ENCODE results near the gene EFCAB12.

Gene EFCAB12

DNA sequence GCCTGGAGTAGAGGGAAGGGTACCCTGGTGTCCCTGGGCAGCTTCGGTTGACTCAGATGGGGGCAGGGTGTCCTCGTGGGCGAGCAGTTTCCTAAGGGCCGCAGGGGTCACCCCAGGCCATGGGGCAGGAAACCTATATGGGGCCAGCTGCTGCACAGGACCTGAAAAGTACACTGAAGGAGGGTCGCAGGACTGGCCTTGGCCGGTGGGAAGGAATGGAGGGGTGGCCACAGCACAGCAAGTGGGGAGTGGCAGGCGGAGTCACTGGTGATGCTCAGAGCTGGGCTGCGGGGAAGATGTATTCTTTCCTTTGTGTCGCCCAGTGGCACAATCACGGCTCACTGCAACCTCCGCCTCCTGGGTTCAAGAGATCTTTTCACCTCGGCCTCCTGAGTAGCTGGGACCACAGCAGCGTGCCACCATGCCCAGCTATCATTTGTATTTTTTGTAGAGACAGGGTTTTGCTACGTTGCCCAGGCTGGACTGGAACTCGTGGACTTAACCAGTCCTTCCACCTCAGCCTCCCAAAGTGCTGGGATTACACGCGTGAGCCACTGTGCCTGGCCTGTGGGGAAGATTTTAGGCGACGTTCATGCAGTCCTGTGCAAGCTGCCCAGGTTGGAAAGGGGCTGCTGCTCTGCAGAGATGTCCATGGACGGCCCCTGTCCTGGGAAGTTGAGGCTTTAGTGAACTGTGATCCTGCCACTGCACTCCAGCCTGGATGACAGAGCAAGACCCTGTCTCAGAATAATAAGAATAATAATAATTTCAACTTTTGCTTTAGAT is 57.2 kb downstream of the EFCAB12 start:
- Histone ChIP-seq H3K9ac (ENCODE audit: low read length) (no peak overlapping the region), H3K4me2 (ENCODE audit: low read length) (no peak overlapping the region), H3K4me3 (ENCODE audit: low read depth, low read length, poor library complexity, severe bottlenecking) (no peak overlapping the region), H3K27me3 (ENCODE audit: insufficient read depth, low read length) (peaks cover 12% of the 10 kb centered on the region; the same call in 1 of the 2 replicates), H3K79me2 (ENCODE audit: insufficient read depth, low read length) (no peaks in the 10 kb centered on the region), H3F3A (ENCODE audit: insufficient read depth, low read length) (no peaks in the 10 kb centered on the region), H3K9me3 (ENCODE audit: low read length) (peaks cover 2% of the 10 kb centered on the region; the same call in 1 of the 2 replicates), H4K20me1 (ENCODE audit: insufficient read depth, low read length) (no peaks in the 10 kb centered on the region), H3K9me2 (ENCODE audit: low read depth, low read length) (no peaks in the 10 kb centered on the region), H3K4me1 (ENCODE audit: insufficient read depth, low read length, severe bottlenecking) (no peaks in the 10 kb centered on the region), H3K27ac (ENCODE audit: low read depth, low read length, poor library complexity, severe bottlenecking) (no peak overlapping the region), H2AFZ (ENCODE audit: low read length) (no peak overlapping the region), H3K36me3 (ENCODE audit: insufficient read depth, low read length) (no peaks in the 10 kb centered on the region)
- TF ChIP-seq, protein P1, sequence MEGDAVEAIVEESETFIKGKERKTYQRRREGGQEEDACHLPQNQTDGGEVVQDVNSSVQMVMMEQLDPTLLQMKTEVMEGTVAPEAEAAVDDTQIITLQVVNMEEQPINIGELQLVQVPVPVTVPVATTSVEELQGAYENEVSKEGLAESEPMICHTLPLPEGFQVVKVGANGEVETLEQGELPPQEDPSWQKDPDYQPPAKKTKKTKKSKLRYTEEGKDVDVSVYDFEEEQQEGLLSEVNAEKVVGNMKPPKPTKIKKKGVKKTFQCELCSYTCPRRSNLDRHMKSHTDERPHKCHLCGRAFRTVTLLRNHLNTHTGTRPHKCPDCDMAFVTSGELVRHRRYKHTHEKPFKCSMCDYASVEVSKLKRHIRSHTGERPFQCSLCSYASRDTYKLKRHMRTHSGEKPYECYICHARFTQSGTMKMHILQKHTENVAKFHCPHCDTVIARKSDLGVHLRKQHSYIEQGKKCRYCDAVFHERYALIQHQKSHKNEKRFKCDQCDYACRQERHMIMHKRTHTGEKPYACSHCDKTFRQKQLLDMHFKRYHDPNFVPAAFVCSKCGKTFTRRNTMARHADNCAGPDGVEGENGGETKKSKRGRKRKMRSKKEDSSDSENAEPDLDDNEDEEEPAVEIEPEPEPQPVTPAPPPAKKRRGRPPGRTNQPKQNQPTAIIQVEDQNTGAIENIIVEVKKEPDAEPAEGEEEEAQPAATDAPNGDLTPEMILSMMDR (IDR thresholded peaks at IDR 0.05; ENCODE audit: low read length): no peak
- TF ChIP-seq EZH2 (IDR thresholded peaks at IDR 0.05; ENCODE audit: borderline replicate concordance, low read length): no peak

DNA sequence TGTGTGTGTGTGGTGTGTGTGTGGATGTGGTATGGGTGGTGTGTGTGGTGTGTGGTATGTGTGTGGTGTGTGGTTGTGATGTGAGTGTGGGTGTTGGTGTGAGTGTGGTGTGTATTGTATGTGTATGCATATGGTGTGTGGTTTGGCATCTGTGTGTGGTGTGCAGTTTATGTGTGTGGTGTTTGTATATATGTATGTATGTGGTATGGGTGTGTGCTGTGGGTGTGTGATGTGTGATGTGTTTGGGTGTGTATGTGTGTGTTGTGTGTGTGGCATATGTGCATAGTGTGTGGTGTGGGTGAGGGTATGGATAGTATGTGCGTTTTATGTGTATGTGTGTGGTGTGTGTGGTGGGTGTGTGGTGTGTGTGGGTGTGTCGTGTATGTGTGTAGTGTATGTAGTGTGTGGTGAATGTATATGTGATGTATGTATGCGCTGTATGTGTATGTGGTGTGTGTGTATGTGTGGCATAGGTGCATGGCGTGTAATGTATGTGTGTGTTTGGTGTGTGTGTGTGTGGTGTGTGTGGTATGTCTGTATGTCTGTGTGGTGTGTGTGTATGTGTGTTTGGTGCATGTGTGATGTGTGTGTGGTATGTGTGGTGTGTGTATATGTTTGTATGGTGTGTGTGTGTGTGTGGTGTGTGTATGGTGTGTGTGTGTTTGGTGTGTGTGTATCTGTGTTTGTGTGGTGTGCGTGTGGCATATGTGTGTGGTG is 58.0 kb downstream of the EFCAB12 start:
- H3K4me3 ChIP-seq (ENCODE audit: low read depth, low read length, poor library complexity, severe bottlenecking): no peak overlapping the region
- no peaks in the 10 kb centered on the region for H3K79me2 ChIP-seq (ENCODE audit: insufficient read depth, low read length)
- H3K4me2 ChIP-seq (ENCODE audit: low read length): no peak overlapping the region
- H3K4me1 ChIP-seq (ENCODE audit: insufficient read depth, low read length, severe bottlenecking): no peaks in the 10 kb centered on the region
- no peaks in the 10 kb centered on the region for H4K20me1 ChIP-seq (ENCODE audit: insufficient read depth, low read length)
- no peak overlapping the region for H3K27ac ChIP-seq (ENCODE audit: low read depth, low read length, poor library complexity, severe bottlenecking)
- H3F3A ChIP-seq (ENCODE audit: insufficient read depth, low read length): no peaks in the 10 kb centered on the region
- no peaks in the 10 kb centered on the region for H3K9me2 ChIP-seq (ENCODE audit: low read depth, low read length)
- no peaks in the 10 kb centered on the region for H3K9me3 ChIP-seq (ENCODE audit: low read length)
- H2AFZ ChIP-seq (ENCODE audit: low read length): no peak overlapping the region
- H3K27me3 ChIP-seq (ENCODE audit: insufficient read depth, low read length): peaks cover 12% of the 10 kb centered on the region; the same call in 1 of the 2 replicates
- no peaks in the 10 kb centered on the region for H3K36me3 ChIP-seq (ENCODE audit: insufficient read depth, low read length)
- H3K9ac ChIP-seq (ENCODE audit: low read length): no peak overlapping the region
- TF ChIP-seq, protein P1 (IDR thresholded peaks at IDR 0.05; ENCODE audit: low read length): no peak
- TF ChIP-seq EZH2 (IDR thresholded peaks at IDR 0.05; ENCODE audit: borderline replicate concordance, low read length): no peak

DNA sequence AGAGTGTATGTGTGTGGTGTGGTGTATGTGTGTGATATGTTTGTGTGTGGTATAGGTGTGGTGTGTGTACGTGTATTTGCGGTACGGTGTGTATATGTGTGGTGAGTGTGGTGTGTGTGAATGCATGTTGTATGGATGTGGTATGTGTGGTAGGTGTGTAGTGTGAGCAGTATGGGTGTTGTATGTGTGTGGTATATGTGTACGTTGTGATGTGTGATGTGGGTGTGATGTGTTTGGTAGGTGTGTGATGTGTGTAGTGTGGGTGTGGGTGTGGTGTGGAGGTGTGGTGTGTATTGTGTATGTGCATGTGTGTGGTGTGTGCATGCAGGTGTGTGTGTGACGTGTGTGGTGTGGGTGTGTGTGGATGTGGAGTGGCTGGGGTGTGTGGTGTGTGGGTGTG is 58.7 kb downstream of the EFCAB12 start:
- H3K79me2 ChIP-seq (ENCODE audit: insufficient read depth, low read length): no peaks in the 10 kb centered on the region
- peaks cover 12% of the 10 kb centered on the region; the same call in 1 of the 2 replicates for H3K27me3 ChIP-seq (ENCODE audit: insufficient read depth, low read length)
- H3K4me3 ChIP-seq (ENCODE audit: low read depth, low read length, poor library complexity, severe bottlenecking): no peak overlapping the region
- H3F3A ChIP-seq (ENCODE audit: insufficient read depth, low read length): no peaks in the 10 kb centered on the region
- TF ChIP-seq, protein P1 (IDR thresholded peaks at IDR 0.05; ENCODE audit: low read length): no peak
- no peak for TF ChIP-seq EZH2 (IDR thresholded peaks at IDR 0.05; ENCODE audit: borderline replicate concordance, low read length)
- no peaks in the 10 kb centered on the region for H4K20me1 ChIP-seq (ENCODE audit: insufficient read depth, low read length)
- no peaks in the 10 kb centered on the region for H3K9me2 ChIP-seq (ENCODE audit: low read depth, low read length)
- no peak overlapping the region for H3K4me2 ChIP-seq (ENCODE audit: low read length)
- H3K9me3 ChIP-seq (ENCODE audit: low read length): no peaks in the 10 kb centered on the region
- no peaks in the 10 kb centered on the region for H3K36me3 ChIP-seq (ENCODE audit: insufficient read depth, low read length)
- H2AFZ ChIP-seq (ENCODE audit: low read length): no peak overlapping the region
- H3K9ac ChIP-seq (ENCODE audit: low read length): no peak overlapping the region
- no peaks in the 10 kb centered on the region for H3K4me1 ChIP-seq (ENCODE audit: insufficient read depth, low read length, severe bottlenecking)
- no peak overlapping the region for H3K27ac ChIP-seq (ENCODE audit: low read depth, low read length, poor library complexity, severe bottlenecking)
